ENCODE data around the gene SLC25A27. TPM values are rescaled to one million over a fixed set of nuclear protein-coding genes. Genes with fewer than 3 reads are reported as not detected.

The SLC25A27 gene
- total and polyA plus RNA-seq, 2 experiments from 2014 or later = 2.4 to 3.0 TPM

GRCh38 chr6:46652232-46652602 is 558 bp upstream of the SLC25A27 start:
- WGBS, 2 experiments (ENCODE audit: low coverage in 1 of 2, low lambda C conversion rate in 2 of 2, missing lambda C conversion rate in 2 of 2) = 15 to 19% methylated on average over 6 of the region's 6 CpGs
- Histone ChIP-seq H3K9me3 (ENCODE audit: low read depth) (no peaks in the 10 kb centered on the region), H3K79me2 (ENCODE audit: insufficient read depth) (no peaks in the 10 kb centered on the region), H3K27ac (no peak overlapping the region), H3K4me2 (ENCODE audit: unreplicated experiment) (peak overlapping the region; percentile 99), H3K36me3 (ENCODE audit: low read depth) (no peaks in the 10 kb centered on the region), H3K4me1 (ENCODE audit: insufficient read depth) (peaks cover 12% of the 10 kb centered on the region), H3K27me3 (replicated peaks; ENCODE audit: insufficient read depth) (no peaks in the 10 kb centered on the region), H3K9ac (peak overlapping the region; percentile 81), H3F3A (ENCODE audit: insufficient read depth) (no peaks in the 10 kb centered on the region), H3K4me3 (peak overlapping the region; percentile 96), H4K20me1 (ENCODE audit: insufficient read depth) (no peaks in the 10 kb centered on the region), H2AFZ (peak overlapping the region; percentile 97), H3K9me2 (ENCODE audit: insufficient read depth) (no peaks in the 10 kb centered on the region)
- TF ChIP-seq EZH2 (IDR thresholded peaks at IDR 0.05; ENCODE audit: insufficient read depth, poor library complexity, severe bottlenecking) = no peak
- TF ChIP-seq EZH2phosphoT487 (IDR thresholded peaks at IDR 0.05; ENCODE audit: insufficient read depth, low read depth) = no peak
- DNase-seq = no peak
- in situ Hi-C loops (cut with MboI) = no loop called here

GRCh38 chr6:46653439-46654195 is 842 bp downstream of the SLC25A27 start:
- Histone ChIP-seq H3K4me2 (ENCODE audit: unreplicated experiment) (peak overlapping the region; percentile 99), H3F3A (ENCODE audit: insufficient read depth) (no peaks in the 10 kb centered on the region), H3K9me3 (ENCODE audit: low read depth) (no peaks in the 10 kb centered on the region), H3K4me1 (ENCODE audit: insufficient read depth) (peaks cover 12% of the 10 kb centered on the region), H3K9me2 (ENCODE audit: insufficient read depth) (no peaks in the 10 kb centered on the region), H3K27me3 (replicated peaks; ENCODE audit: insufficient read depth) (no peaks in the 10 kb centered on the region), H2AFZ (peak overlapping the region; percentile 97), H3K27ac (peak overlapping the region; percentile 39; the same call in 1 of the 2 replicates), H3K36me3 (ENCODE audit: low read depth) (no peaks in the 10 kb centered on the region), H4K20me1 (ENCODE audit: insufficient read depth) (no peaks in the 10 kb centered on the region), H3K79me2 (ENCODE audit: insufficient read depth) (no peaks in the 10 kb centered on the region), H3K9ac (peak overlapping the region; percentile 81), H3K4me3 (peak overlapping the region; percentile 96)
- 33 to 36% methylated on average over 9 to 10 of the region's 10 CpGs for WGBS, 2 experiments (ENCODE audit: low coverage in 1 of 2, low lambda C conversion rate in 2 of 2, missing lambda C conversion rate in 2 of 2)
- in situ Hi-C loops (cut with MboI) = no loop called here
- DNase-seq = no peak
- TF ChIP-seq EZH2phosphoT487 (IDR thresholded peaks at IDR 0.05; ENCODE audit: insufficient read depth, low read depth) = no peak

GRCh38 chr6:46655803-46656202 is 3.0 kb downstream of the SLC25A27 start:
- Histone ChIP-seq H3K27ac (no peak overlapping the region), H4K20me1 (ENCODE audit: insufficient read depth) (no peaks in the 10 kb centered on the region), H3K4me2 (ENCODE audit: unreplicated experiment) (no peak overlapping the region), H3K27me3 (replicated peaks; ENCODE audit: insufficient read depth) (no peaks in the 10 kb centered on the region), H3K9me3 (ENCODE audit: low read depth) (no peaks in the 10 kb centered on the region), H3K36me3 (ENCODE audit: low read depth) (no peaks in the 10 kb centered on the region), H2AFZ (no peak overlapping the region), H3K4me3 (no peak overlapping the region), H3K4me1 (ENCODE audit: insufficient read depth) (peaks cover 12% of the 10 kb centered on the region), H3K79me2 (ENCODE audit: insufficient read depth) (no peaks in the 10 kb centered on the region), H3F3A (ENCODE audit: insufficient read depth) (no peaks in the 10 kb centered on the region), H3K9me2 (ENCODE audit: insufficient read depth) (no peaks in the 10 kb centered on the region), H3K9ac (no peak overlapping the region)
- in situ Hi-C loops (cut with MboI) = no loop called here
- WGBS, 2 experiments (ENCODE audit: low coverage in 1 of 2, low lambda C conversion rate in 2 of 2, missing lambda C conversion rate in 2 of 2) = 88% methylated on average over 6 of the region's 6 CpGs
- no peak for TF ChIP-seq EZH2 (IDR thresholded peaks at IDR 0.05; ENCODE audit: insufficient read depth, poor library complexity, severe bottlenecking)
- no peak for TF ChIP-seq EZH2phosphoT487 (IDR thresholded peaks at IDR 0.05; ENCODE audit: insufficient read depth, low read depth)
- DNase-seq = no peak

GRCh38 chr6:46657642-46658041 is 4.9 kb downstream of the SLC25A27 start:
- Histone ChIP-seq H3K9me3 (ENCODE audit: low read depth) (no peaks in the 10 kb centered on the region), H3F3A (ENCODE audit: insufficient read depth) (no peaks in the 10 kb centered on the region), H3K4me2 (ENCODE audit: unreplicated experiment) (no peak overlapping the region), H3K27ac (no peak overlapping the region), H3K36me3 (ENCODE audit: low read depth) (no peaks in the 10 kb centered on the region), H3K4me1 (ENCODE audit: insufficient read depth) (peaks cover 7% of the 10 kb centered on the region), H3K27me3 (replicated peaks; ENCODE audit: insufficient read depth) (no peaks in the 10 kb centered on the region), H2AFZ (no peak overlapping the region), H4K20me1 (ENCODE audit: insufficient read depth) (no peaks in the 10 kb centered on the region), H3K9me2 (ENCODE audit: insufficient read depth) (no peaks in the 10 kb centered on the region), H3K9ac (no peak overlapping the region), H3K4me3 (no peak overlapping the region), H3K79me2 (ENCODE audit: insufficient read depth) (no peaks in the 10 kb centered on the region)
- DNase-seq = no peak
- TF ChIP-seq EZH2 (IDR thresholded peaks at IDR 0.05; ENCODE audit: insufficient read depth, poor library complexity, severe bottlenecking) (no peak), EZH2phosphoT487 (IDR thresholded peaks at IDR 0.05; ENCODE audit: insufficient read depth, low read depth) (no peak)
- in situ Hi-C loops (cut with MboI) = no loop called here

All from GM23248 (cell line).